ENCODE results near the gene USP13. TPM values are rescaled to one million over a fixed set of nuclear protein-coding genes. Genes with fewer than 3 reads are reported as not detected.

USP13 gene
- total RNA-seq, 1 donor from 2014 or later, result 7.2 TPM

DNA sequence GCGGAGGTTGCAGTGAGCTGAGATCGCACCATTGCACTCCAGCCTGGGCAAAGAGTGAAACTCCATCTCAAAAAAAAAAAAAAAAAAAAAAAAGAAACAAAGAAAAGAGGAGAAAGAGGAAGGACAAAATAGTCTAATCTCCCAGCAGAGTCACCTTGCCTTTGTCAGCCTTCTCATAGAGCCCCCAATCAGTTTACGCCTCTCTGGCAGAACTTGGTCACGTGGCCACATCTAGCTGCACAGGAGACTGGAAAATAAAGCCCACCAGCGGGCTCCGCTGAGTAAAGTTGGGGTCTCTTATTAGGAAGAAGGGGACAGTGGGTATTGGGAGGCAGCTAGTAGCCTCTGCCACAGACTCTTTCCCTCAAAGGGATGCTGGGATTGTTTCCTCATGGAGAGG lies 41.9 kb downstream of the USP13 start:
- intact Hi-C loops (cut with micrococcal nuclease), result no loop called here

DNA sequence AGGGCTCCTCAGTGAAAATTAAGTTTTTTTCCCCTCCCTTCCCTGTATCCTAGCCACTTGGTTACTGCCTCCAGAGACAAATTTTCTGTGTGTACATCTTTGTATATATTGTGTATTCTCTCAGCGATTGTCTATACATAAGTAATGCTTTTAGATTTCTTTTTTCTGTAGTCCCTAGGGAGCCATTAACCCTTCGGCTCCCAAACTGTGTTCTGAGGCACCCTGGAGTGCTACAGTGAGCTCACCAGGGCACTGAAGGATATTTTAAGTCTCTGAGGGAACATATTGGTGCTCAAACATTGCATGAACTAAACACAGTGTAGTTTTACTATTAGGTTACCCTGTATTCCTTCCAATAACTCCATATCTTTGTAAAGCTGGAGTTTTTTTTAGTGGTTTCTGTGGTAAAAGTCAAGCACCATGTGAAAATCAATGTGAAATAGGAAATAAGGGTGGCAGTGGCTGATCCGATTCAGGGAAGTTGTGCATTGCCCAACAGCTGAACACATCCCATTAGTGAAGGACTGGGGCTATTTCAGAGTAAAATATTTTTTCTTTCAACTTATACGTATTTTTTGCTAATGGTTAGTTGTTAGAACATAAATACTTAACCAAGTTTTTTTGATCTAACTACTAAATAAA lies 43.0 kb downstream of the USP13 start:
- intact Hi-C loops (cut with micrococcal nuclease), result no loop called here

DNA sequence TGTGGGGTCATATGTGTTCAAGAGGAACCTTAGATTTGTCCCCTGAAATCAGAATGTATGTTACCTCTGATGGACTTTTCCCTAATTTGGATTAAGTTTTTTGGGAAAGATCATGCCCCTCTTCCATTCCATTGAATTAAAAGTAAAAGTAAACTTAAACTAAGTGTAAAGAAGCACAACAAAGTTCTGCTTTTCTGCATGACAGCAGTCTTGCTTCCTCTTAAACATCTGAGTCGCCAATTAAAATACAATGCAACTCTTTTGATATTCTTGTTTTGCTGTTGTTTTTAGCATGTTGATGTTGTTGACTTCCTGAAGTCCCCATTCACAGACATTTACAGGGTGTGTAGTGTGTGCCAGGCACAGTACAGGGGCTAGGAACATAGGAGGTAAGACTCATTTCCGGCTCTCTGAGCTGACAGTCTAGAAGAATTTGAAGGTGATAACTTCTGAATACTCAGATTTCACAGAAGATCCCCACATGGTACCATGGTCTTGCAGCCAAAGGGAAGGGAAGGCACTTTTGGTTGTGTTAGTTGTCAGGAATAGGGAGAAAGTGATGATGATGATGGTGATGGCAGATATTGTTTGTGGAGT lies 45.0 kb downstream of the USP13 start:
- intact Hi-C loops (cut with micrococcal nuclease), result no loop called here

DNA sequence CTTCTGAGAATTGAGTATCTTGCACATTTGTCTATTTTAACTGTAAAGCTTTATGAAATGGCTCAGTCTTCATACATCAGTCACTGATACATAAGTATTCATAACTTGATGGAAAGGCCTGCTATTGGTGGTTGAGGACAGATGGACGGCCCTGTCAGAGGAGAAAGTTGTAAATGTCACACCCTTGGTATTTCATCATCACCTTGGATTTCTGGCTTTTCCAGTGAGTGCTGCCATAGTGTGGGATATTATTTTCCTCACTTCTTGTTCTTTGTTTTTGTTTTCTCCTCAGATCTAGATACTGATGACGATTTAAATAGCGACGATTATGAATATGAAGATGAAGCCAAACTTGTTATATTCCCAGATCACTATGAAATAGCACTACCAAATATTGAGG lies 47.9 kb downstream of the USP13 start:
- intact Hi-C loops (cut with micrococcal nuclease), result no loop called here

DNA sequence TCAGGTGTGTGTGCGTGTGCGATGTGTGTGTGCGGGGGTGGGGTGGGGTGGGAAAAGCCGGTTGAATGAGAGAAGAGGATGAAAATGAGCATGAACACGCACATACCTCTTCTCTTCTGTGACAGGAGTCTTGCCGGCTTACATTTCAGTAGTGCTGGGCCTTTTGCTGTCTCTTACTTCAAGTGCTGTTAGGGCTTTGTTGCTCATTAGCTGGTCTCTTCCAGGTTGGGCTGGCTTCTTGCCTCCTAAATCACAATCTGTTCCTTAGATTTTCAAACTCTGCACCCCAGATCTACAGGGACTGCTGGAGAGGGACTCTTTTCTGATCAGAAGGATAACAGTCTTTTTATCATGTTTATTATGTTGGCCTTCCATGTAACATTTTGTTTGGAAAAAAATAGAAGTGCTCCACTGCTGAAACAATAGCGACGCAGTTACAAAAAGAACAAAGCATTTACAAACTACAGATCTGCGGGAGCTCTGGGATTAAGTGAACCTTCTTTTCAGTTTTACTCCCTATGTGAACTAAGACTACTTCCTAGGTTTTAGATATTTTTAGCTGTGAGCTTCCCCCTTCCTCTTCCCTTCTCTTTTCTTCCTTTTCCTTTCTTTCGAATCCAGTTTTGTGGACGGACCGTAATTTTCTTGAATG lies 48.5 kb downstream of the USP13 start:
- intact Hi-C loops (cut with micrococcal nuclease), result no loop called here

DNA sequence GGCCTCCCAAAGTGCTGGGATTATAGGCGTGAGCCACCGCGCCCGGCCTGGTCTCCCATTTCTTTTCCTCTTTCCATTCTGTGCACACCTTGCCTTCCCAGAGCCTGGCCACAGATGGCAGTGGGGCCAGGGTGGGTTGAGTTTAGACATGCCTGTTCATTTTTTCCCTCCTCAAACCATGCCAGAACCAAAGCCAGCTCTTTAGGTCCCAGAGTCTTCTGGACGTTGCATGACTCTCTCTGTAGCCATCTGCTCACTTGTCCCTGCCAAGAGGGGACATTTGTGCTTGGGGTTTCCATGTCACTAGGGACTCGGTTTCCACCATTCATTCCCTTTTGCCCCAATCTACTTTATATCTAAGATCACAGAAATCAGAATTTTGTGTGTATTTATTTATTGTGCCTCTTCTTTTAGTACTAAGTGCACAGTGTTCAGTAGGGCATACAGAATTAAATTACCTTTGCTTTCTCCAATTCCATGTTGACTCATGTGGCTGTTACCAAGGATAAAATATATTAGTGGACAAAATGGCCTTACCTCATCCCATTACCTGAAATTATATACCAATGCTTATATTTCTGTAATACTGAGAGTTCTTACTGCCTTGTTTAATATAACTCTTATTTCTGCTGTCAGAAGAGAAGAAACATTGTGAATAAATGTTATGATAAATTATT lies 49.6 kb downstream of the USP13 start:
- intact Hi-C loops (cut with micrococcal nuclease), result no loop called here

DNA sequence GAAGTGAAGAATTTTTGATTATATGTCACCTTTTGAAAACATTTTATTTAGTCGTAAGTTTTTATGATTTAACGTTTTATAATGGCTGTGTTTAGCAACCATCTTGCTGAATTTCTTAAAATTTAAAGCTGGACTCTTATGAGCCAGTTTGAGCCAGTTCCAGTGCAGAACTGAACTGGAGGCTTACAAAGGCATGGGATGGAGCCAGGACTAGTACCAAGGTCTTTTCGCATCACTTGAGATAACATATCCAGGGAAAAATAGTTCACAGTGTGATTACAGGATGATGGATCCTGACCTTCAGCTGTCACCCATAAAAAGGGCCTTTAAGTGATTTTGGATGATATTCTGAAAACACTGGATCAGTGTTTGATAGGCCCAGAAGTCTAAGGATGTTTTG lies 51.0 kb downstream of the USP13 start:
- intact Hi-C loops (cut with micrococcal nuclease), result no loop called here

DNA sequence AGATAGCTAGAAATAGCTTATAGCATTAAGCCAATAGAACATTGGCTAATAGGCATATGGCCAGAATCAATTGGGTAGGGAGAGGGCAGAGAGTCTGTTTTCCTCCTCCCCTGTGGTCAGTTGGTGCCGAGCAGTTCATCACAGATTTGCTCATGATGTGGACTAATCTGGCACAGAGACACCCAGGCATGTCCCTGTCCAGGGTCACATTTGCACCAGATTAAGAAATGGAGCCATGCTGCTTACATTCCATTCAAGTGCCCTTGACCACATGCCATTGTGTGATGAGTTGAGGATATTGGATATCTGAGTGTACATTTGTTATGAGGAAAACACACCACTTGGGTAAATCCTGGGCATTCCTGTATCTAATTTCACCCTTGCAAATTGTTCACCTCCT lies 53.4 kb downstream of the USP13 start:
- intact Hi-C loops (cut with micrococcal nuclease), result no loop called here

DNA sequence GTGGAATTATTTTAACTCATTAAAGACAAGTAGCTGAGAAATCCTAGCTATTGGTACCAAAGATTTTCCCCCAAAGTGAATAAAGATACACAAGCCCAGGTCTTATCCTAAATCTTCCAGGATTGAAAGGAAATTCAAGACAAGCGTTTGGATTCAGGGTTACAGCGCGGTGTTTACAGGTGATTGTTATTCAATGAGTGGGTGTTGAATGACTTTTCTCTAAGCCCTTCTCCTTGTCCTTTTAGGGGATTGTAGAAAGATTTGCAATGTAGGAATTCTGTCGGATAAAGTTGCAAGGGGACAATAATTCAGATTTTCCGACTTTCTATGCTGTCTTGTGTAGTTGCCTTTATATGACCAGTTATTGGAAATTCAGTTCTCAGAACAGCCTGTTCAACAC lies 57.2 kb downstream of the USP13 start:
- intact Hi-C loops (cut with micrococcal nuclease), result no loop called here

DNA sequence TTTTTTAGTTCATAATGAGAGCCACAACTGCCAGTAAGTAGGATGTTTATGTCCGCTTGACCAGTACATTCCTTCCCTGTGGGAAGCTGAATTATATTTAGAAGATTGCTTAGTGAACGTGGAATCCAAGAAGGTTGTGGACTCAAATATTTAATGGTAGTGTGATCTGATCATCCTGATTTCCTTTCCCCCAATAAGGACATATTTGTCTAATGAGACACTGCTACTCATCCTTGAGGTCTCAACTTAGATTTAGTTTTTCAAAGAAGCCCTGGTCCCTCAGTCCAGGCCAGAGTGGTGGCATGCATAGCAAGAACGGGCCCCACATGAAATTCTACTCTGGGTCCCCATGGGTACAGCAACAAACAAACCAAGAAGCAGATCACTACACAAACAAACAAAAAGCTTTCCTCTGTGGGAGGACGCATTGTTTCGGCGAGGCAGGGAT lies 60.8 kb downstream of the USP13 start:
- intact Hi-C loops (cut with micrococcal nuclease), result no loop called here

DNA sequence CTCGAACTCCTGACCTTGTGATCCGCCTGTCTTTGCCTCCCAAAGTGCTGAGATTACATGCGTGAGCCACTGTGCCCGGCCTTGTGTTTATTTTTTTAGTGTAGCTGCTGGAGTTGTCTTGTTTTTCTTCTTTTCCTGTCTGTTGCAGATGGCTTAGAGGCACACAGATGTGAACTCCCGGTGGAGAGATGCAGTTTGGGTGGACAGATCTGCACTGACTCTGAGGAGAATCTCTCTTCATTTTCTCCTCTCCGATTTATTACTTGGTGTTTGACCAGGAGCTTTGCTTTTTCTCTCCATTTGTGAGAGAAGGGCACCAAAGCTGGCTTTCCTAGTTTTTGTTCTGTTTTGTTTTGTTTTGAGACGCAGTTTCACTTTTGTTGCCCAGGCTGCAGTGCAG lies 62.7 kb downstream of the USP13 start:
- intact Hi-C loops (cut with micrococcal nuclease), result no loop called here

DNA sequence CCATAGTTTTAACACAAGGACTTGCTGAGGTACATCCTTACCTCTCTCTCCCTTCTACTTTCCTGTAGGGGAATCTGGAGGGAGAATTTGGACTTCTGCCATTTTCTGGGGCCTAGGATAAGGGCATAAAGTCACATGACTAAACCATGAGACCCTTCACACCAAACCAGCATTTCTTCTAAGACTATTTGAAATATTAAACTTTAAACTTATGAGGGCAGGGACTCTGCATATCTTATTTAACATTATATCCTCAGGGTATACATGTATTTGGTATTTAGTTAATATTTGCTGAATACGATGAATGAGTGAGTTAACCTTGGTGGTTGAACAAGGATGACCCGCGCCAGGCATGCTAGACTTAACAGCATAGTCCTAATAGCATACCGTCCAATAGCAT lies 63.4 kb downstream of the USP13 start:
- intact Hi-C loops (cut with micrococcal nuclease), result no loop called here

DNA sequence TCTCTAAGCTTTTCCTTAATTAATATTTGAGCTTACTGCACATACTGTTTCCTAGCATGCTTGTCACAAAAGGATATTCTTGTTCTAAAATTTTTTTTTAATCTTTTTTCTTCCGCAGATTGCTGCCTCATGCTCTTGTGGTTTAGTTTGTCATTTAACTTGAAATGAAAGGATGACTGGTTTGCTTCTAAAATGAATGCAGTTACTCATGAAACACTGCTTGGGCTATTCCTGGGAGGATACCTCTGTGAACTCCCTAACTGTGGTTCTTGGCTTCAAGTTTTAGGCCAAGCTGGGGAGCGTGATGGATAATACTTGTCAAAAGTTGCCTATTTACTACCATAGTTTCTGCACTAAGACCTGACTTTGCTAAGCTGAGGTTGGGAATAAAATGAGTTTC lies 64.0 kb downstream of the USP13 start:
- intact Hi-C loops (cut with micrococcal nuclease), result no loop called here

DNA sequence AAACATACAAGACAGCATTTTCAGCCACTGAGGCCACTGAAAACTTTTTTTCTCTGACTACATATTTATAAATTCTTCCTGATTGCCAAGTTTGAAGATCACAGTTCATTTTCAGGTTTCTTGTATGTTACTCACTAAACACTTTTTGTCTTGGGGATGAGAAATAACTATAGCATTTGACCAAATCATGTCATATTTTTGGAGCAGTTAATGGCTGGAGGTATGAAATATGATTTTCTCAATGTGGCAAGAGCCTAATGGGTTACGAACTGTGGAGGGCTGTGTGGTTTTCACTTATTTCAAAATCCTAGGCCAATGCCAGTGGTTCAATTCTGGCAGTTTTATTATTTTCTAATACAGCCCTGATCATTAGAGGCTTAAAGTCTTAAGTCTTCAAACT lies 64.4 kb downstream of the USP13 start:
- intact Hi-C loops (cut with micrococcal nuclease), result no loop called here

DNA sequence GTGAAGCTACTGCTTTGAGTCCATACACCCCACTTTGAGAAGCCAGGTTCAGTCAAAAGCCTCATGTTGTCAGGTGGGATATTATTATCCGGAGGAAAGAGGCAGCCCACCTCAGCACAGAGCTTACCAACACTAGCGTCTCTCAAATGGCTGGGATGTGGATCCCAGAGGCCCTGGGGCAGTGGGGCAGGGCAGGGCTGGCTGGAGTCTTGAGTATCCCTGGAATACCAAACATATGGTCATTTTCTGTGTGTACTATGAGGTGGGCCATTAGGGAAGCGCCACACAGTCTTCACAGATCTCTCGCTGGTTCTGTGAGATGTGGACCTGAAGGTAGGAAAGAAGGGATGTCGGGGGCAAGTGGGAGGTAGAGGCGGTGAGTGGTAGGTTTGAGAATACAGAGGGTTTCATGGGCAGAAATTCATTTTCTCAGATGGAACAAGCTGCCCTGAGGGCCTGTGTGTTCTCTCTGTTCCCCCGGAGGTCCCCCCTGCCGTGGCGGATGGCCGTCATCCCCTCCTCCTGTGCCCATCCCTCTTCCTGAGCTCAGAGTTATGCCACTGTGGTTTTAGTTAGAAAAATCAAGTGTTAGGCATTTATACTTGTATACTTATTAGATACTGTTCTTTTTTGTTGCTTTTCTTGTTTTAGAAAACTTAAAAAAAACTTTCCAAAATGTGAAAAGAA lies 66.4 kb downstream of the USP13 start:
- intact Hi-C loops (cut with micrococcal nuclease), result no loop called here

DNA sequence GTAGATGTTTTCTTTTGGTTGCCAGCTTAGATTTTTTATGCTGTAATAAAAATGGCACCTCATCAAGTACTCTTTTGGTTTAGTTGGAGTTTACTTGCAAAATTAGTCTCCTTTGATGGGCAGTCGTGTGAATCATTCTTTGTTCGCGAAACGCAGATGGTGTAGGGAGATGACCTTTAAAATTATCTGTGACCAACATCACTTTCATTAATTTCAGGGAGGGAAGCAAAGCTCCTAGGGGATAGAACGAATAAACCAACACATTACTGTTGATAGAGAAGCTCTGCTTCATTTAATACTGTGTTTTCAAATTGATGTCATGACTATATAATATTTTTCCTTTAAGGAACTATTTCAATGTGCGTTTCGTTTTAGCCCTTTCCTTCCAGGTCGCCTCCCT lies 67.4 kb downstream of the USP13 start:
- intact Hi-C loops (cut with micrococcal nuclease), result no loop called here

DNA sequence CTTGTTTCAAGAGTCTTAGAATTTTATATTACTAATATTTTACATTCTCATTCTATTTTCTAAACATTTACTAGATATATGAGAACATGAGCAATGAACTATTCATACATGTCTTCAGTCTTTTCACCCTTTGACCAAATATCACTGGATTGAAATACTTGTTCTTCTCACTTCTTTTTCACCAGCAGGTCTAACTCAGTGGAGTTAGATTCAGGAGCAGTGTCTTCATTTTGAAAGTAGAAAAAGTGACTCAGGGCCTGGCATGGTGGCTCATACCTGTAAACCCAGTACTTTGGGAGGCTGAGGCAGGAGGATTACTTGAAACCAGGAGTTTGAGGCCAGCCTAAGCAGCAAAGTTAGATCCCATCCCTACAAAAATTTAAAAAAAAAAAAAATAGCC lies 70.8 kb downstream of the USP13 start:
- intact Hi-C loops (cut with micrococcal nuclease), result no loop called here

DNA sequence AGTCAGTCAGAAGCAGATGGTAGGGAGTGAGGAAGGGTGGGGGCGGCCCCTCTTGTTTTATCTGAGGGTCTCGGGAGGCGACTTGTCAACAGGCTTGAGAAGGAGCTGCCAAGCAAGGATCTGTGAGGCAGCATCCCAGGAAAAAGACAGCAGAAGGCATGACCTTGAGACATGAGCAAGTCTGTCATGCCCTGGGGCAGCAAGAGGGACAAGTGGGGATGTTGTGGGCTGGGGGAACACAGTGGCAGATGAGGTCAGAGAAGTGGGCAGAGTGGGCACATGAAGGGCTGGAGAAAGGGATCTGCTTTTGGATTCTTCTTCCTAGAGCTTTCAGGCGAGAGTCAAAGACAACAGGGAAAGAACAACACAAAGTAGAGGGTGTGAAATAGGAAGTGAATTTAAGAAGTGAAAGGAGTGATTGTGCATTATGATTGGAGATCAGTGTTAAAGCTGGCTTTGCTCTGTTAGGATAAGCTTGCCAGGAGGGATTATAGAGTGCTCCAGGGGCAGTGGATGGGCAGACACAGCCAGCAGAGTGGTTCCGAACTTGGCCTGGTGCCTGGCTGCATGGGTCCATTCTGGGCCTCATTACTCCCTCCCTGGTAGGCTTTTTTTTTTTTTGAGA lies 73.3 kb downstream of the USP13 start:
- intact Hi-C loops (cut with micrococcal nuclease), result no loop called here

DNA sequence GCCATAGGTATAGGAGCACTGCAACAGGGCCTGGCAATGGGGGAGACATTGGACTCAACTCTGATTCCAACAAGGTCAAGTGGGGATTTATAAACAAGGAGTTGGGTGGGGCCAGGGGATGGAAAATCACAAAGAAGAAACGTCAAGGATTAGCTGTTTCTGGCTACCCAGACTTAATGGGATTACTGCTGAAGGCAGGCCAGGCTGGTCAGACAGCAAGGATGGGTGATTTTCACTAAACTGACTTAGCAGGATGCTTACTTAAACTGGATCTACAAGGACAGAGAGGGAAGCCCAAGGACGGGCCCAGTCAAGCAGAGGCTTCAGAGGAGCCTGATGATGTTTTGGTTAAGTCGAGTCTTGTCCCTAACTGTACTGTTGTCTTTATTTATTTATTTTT lies 76.2 kb downstream of the USP13 start:
- intact Hi-C loops (cut with micrococcal nuclease), result no loop called here

DNA sequence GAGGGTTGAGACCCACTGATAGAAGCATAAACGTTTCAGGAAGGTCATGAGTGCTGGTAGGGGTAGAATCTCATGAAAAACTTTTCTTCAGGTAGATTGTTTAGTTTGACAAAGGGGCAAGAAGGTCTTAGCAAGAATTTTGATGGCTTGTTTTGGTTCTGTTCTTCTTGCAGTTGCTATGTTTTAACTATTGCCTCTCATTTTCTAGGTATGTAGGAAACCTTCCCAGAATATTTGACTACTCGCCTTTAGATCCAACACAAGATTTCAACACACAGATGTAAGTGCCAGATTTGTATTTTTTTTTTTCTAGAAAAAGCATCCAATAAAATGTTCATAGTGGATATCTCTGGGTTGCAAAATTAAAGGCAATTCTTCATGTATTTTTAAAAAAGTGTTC lies 77.1 kb downstream of the USP13 start:
- intact Hi-C loops (cut with micrococcal nuclease), result no loop called here

DNA sequence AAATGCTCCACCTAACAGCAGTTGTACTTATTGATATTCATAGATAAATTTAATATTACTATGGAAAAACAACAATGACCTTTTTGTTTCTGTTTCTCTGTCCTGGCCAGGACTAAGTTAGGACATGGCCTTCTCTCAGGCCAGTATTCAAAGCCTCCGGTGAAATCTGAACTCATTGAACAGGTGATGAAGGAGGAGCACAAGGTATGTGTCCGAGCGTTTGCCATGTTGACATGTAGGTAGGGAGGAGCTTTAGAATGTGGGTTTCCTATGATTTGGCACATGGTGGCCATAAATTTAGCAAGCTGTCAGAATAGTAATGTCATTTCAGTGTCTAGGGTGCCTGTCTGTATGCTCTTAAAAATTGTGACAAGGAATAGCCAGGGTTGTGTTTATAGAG lies 77.7 kb downstream of the USP13 start:
- intact Hi-C loops (cut with micrococcal nuclease), result no loop called here
